Left ventricle myocardium inferior (tissue), 1 donor: Measurements from ENCODE around the gene PACSIN1. TPM values are rescaled to one million over a fixed set of nuclear protein-coding genes. Genes with fewer than 3 reads are reported as not detected.

Experiments
- DNase-seq: peaks from one replicate; pipeline ENCODE4 v3.0.0-alpha.2; 2020
- H3K27ac ChIP-seq: fragments of 200-600 bp; replicated peaks from 2 replicates; pipeline ENCODE4 v1.8.0; 2021
- H3K27me3 ChIP-seq: fragments of 200-600 bp; 2 replicates; pipeline ENCODE4 v1.8.0; 2021; ENCODE audit warnings: low read depth
- H3K36me3 ChIP-seq: fragments of 200-600 bp; 2 replicates; pipeline ENCODE4 v1.8.0; 2021
- H3K4me1 ChIP-seq: fragments of 200-600 bp; 2 replicates; pipeline ENCODE4 v1.8.0; 2021
- H3K4me3 ChIP-seq: fragments of 200-600 bp; 2 replicates; pipeline ENCODE4 v1.8.0; 2021; ENCODE audit warnings: mild to moderate bottlenecking, moderate library complexity
- H3K9me3 ChIP-seq: fragments of 200-600 bp; replicated peaks from 2 replicates; pipeline ENCODE4 v1.8.0; 2021
- intact Hi-C: fragments of 100-400 bp; cut with micrococcal nuclease; formaldehyde crosslinking; loops from one replicate; pipeline ENCODE4 v1.11.0; 2022
- total RNA-seq: library from RNA; stranded (reverse); fragmentation: NEBNext Ultra II Directional; extraction: Animal tissue kit (Norgen Biotek cat#: 25700); gene quantifications from one replicate; pipeline ENCODE4 v1.2.1, GENCODE V29; 2021
- TF ChIP-seq, protein P1 (sequence below): fragments of 200-600 bp; IDR thresholded peaks from 2 replicates; pipeline ENCODE4 v1.8.0; 2021; ENCODE audit warnings: antibody characterized with exemption, mild to moderate bottlenecking, borderline replicate concordance
- donor health status: DM: no; HTN: yes; CAD: no; lungs with severe emphysema.

Gene PACSIN1
- total RNA-seq, 1 donor from 2014 or later, result 15.2 TPM

DNA sequence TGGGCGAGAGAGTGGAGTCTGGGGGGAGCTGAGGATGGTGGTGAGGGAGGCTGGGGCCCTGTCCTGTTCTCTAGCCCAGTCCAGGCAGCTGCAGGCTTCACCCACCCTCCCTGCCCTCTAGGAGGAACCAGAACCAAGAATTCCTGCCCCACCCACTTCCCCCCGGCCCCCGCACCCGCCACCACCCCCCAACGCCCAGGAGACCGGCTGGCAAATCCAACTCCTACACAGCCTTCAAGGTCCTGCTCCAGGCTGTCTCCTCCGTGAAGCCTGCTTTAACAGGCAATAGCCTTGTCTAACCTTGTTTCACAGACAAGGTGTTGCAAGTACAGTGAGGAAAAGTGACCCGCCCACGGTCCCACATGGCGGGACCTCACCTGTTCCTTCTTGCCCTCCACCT is 87.9 kb downstream of the PACSIN1 start:
- Histone ChIP-seq H3K36me3 (no peaks in the 10 kb centered on the region), H3K9me3 (peaks cover 9% of the 10 kb centered on the region), H3K4me1 (no peaks in the 10 kb centered on the region), H3K27ac (no peak overlapping the region), H3K27me3 (no peaks in the 10 kb centered on the region), H3K4me3 (no peak overlapping the region)
- intact Hi-C loops, result no loop called here
- DNase-seq, result no peak
- TF ChIP-seq, protein P1, sequence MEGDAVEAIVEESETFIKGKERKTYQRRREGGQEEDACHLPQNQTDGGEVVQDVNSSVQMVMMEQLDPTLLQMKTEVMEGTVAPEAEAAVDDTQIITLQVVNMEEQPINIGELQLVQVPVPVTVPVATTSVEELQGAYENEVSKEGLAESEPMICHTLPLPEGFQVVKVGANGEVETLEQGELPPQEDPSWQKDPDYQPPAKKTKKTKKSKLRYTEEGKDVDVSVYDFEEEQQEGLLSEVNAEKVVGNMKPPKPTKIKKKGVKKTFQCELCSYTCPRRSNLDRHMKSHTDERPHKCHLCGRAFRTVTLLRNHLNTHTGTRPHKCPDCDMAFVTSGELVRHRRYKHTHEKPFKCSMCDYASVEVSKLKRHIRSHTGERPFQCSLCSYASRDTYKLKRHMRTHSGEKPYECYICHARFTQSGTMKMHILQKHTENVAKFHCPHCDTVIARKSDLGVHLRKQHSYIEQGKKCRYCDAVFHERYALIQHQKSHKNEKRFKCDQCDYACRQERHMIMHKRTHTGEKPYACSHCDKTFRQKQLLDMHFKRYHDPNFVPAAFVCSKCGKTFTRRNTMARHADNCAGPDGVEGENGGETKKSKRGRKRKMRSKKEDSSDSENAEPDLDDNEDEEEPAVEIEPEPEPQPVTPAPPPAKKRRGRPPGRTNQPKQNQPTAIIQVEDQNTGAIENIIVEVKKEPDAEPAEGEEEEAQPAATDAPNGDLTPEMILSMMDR, result no peak

DNA sequence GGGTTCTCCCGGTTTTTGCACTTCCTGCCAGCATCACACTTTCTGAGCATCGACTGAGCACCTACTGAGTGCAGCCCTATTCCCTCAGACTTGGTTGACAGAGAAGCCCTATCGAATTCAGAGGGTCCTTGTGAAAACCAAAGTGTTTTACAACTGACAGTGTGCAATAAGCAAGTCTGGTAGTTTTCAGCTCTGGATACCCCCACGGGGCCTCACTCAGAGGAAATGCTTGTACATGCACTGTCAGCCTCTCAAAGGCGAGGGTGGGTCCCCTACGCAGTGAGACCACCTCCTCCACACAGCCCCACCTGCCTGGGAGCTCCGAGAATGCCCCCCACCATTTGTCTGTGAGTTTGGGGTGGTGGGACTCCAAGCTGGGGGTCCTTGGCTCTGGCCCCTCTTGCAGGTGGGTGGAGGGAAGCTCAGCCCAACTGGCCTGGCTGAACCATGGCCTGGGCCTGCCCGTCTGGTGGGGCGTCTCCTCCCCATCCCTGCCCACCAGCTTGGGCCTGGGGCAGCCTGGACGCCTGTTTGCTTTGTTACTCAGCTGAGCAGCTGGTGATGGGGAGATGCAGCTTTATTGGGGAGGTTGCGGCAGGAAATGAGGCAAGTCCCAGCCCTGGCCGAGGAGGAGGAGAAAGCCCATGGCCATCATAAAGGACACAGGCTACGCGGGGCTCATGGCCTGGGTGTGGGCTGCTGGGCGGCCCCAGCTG is 88.6 kb downstream of the PACSIN1 start:
- no peaks in the 10 kb centered on the region for H3K27me3 ChIP-seq
- TF ChIP-seq, protein P1, result no peak

DNA sequence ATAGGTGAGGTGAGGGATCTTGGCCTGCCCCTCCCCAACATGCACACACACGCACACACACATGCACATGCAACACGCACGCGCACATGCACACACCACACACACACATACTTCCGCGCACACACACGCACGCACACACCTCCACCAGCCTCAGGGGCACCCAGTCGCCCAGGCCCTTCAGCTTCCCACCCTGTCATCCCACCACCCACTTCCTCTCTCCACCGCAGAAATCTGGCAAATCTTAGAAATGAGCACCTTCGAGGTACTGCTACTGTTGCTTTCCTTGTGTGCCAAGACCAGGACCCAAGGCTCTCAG is 89.1 kb downstream of the PACSIN1 start:
- no peak for DNase-seq
- H3K4me3 ChIP-seq, result no peak overlapping the region
- H3K36me3 ChIP-seq, result no peaks in the 10 kb centered on the region
- TF ChIP-seq, protein P1, result no peak
- intact Hi-C loops, result no loop called here
- H3K9me3 ChIP-seq, result peaks cover 10% of the 10 kb centered on the region
- H3K4me1 ChIP-seq, result peaks cover 2% of the 10 kb centered on the region
- no peaks in the 10 kb centered on the region for H3K27me3 ChIP-seq
- H3K27ac ChIP-seq, result no peak overlapping the region

More for the DNA sequence above, 88.6 kb downstream of the PACSIN1 start:
- H3K4me1 ChIP-seq, result no peaks in the 10 kb centered on the region
- no peaks in the 10 kb centered on the region for H3K36me3 ChIP-seq
- intact Hi-C loops, result no loop called here
- H3K9me3 ChIP-seq, result peaks cover 10% of the 10 kb centered on the region
- no peak overlapping the region for H3K27ac ChIP-seq
- no peak overlapping the region for H3K4me3 ChIP-seq
- no peak for DNase-seq

DNA sequence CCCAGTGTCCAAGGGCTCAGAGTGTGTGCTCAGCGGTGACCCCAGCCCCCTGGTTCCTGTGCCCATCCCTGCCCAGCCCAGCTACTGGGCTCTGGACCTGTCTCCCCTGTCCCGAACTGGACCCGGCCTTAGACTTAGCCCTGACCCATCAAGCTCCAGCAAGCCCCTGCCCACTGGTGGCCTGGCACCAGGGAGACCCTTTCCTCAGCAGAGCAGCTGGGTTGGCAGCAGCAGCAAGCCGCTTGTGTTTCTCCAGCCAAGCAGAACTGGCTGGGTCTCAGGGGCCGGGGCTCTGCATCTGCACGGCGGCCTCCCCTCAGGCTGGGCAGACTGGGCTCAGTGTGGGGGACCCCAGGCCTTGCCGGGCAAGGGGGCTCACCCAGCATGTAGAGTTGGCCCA is 89.5 kb downstream of the PACSIN1 start:
- Histone ChIP-seq H3K4me3 (no peak overlapping the region), H3K27ac (no peak overlapping the region), H3K4me1 (peaks cover 5% of the 10 kb centered on the region), H3K36me3 (no peaks in the 10 kb centered on the region), H3K9me3 (peaks cover 10% of the 10 kb centered on the region), H3K27me3 (no peaks in the 10 kb centered on the region)
- TF ChIP-seq, protein P1, result no peak
- DNase-seq, result no peak
- intact Hi-C loops, result no loop called here

DNA sequence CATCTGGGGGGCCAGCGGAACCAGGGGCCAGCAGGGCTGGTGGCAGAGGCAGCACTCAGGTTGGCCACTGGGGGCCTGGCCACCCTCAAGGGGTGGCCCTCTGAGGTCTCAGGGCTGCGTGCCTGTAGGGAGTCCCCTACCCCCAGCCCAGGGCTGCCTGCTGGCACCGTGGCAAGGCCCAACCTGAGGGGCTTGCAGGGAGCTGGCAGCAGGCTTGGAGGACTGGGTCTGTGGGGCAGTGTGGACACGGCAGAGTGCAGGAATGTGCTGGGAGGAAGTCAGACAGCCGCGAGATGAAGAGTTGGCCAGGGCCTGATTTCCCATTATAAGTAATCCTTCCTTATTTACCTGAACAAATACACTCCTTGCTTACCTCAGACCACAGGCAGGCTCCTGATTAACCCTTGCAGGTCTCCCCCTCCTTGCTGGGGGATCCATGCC is 90.2 kb downstream of the PACSIN1 start, which contains the start of gene SPDEF:
TSS of gene SPDEF (minus strand) at position 299 of the 441 bp plus-strand sequence. CDS start 11,874 bp downstream, outside the sequence.
- no peak within 1 kb of the TSS for H3K27ac ChIP-seq
- TF ChIP-seq, protein P1, result no peak
- H3K27me3 ChIP-seq, result no peaks in the 10 kb centered on the region
- H3K4me3 ChIP-seq, result no peak within 1 kb of the TSS
- H3K36me3 ChIP-seq, result no peaks in the 10 kb centered on the region
- intact Hi-C loops, result no loop called here
- no peak for DNase-seq
- peaks cover 13% of the 10 kb centered on the region for H3K4me1 ChIP-seq
- H3K9me3 ChIP-seq, result peaks cover 10% of the 10 kb centered on the region
